Upper lobe of right lung (tissue), 1 donor: ENCODE measurements around the gene IGSF23. TPM values are rescaled to one million over a fixed set of nuclear protein-coding genes. Genes with fewer than 3 reads are reported as not detected.

Source experiments
- ATAC-seq: fragments of 200-7000 bp; cut with Tn5 transposase; one replicate; pipeline ENCODE4 v1.9.1; 2020; ENCODE audit warnings: mild to moderate bottlenecking, moderate library complexity
- DNase-seq: peaks from one replicate; pipeline ENCODE4 v3.0.0-alpha.2; 2020
- H3K27ac ChIP-seq: fragments of 200-600 bp; one replicate; pipeline ENCODE4 v1.8.0; 2022
- H3K27me3 ChIP-seq: fragments of 200-600 bp; one replicate; pipeline ENCODE4 v1.8.0; 2022; ENCODE audit warnings: mild to moderate bottlenecking
- H3K36me3 ChIP-seq: fragments of 200-600 bp; one replicate; pipeline ENCODE4 v1.8.0; 2022
- H3K4me1 ChIP-seq: fragments of 200-600 bp; one replicate; pipeline ENCODE4 v1.8.0; 2022
- H3K4me3 ChIP-seq: fragments of 200-600 bp; one replicate; pipeline ENCODE4 v1.8.0; 2022; ENCODE audit warnings: mild to moderate bottlenecking
- H3K9me3 ChIP-seq: fragments of 200-600 bp; one replicate; pipeline ENCODE4 v1.8.0; 2022
- CTCF ChIP-seq: fragments of 200-600 bp; IDR thresholded peaks from one replicate; pipeline ENCODE4 v1.8.0; 2022; ENCODE audit warnings: antibody characterized with exemption
- intact Hi-C: fragments of 100-400 bp; cut with DNase I; formaldehyde crosslinking; loops from one replicate; pipeline ENCODE4 v1.11.0; 2022
- long read RNA-seq: library from polyadenylated mRNA; unstranded; transcript quantifications from one replicate; pipeline ENCODE4 v2.0.0, GENCODE V29; 2021
- total RNA-seq: library from RNA; stranded (reverse); fragmentation: NEBNext Ultra II Directional; extraction: Animal tissue kit (Norgen Biotek cat#: 25700); gene quantifications from one replicate; pipeline ENCODE4 v1.2.1, GENCODE V29; 2021
- donor health status: DM: no; HTN: yes; CAD: no; lungs with severe emphysema.

The IGSF23 gene, protein sequence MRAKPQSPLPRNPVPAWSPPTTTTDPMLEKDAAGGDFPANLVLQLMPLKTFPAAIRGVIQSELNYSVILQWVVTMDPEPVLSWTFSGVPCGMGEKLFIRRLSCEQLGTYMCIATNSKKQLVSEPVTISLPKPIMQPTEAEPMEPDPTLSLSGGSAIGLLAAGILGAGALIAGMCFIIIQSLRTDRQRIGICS
- not detected for total RNA-seq
- long read RNA-seq, partial matches to known transcripts: 0 of 2 reads
- long read RNA-seq, other reads (novel, unspliced or antisense): 2 of 2 reads

DNA sequence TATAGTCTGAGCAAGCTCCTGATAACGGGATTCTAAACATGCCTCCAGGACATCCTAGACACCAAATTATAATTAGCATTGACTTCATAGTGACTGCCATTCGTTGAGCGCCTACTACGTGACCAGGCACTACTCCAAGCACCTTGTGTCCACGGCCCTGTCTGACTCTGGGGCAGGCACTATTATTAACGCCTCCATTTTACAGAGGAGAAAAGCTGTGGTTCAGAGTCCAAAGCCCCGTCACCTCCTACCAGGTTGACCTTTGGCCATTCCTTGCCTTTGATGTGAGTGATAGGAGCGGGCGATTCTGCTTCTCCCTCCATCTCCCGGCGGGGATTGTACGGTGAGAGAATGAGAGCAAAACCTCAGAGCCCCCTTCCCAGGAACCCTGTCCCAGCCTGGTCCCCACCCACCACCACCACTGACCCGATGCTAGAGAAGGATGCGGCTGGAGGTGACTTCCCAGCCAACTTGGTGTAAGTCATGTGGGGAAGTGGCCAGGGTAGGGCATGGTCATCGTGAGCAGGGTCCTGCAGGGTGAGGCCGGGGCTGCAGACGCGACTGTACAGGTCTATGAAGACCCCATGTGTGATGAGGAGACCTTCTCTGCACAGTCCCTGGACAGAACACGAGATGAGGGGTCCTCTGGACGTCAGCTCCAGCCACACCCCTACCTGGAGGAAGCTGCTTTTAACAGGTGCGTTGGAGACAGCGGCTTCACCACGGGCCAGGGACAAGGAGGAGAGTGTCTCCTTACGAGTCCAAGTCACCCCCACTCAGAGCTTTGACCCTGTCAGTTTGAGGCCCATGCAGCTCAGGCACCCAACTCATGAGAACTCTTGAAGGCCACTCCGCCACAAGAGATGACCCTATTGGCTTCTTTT is at the start of gene IGSF23:
TSS of gene IGSF23 (plus strand) at position 269 of the 884 bp plus-strand sequence. CDS start at position 352, 83 bp downstream.
- no peaks in the 10 kb centered on the region for H3K27me3 ChIP-seq
- DNase-seq (no peak), ATAC-seq (no peak)
- no peak within 1 kb of the TSS for H3K4me3 ChIP-seq
- no peak for TF ChIP-seq CTCF
- H3K4me1 ChIP-seq: peaks cover 1% of the 10 kb centered on the region
- no peak within 1 kb of the TSS for H3K27ac ChIP-seq
- H3K9me3 ChIP-seq: no peaks in the 10 kb centered on the region
- intact Hi-C loops: no loop called here
- H3K36me3 ChIP-seq: no peaks in the 10 kb centered on the region

DNA sequence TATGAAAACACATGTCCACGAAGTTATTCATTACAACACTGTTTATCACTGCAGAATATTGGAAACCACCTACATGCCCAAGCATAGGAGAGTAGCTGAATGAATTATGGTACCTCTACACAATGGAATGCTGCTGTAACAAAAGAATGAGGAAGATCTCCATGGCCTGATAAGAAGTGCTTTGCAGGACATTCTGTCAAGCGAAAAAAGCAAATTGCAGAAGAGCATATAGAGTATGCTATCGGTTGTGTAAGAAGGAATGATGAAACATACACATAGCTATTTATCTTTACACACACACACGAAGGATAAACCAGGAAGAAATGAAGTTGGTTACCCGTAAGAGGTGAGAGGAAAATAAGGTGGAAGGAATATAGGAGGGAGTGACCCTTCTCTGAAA is 46.4 kb upstream of the IGSF23 start:
- DNase-seq: no peak
- H3K36me3 ChIP-seq: no peaks in the 10 kb centered on the region
- peaks cover 8% of the 10 kb centered on the region for H3K27me3 ChIP-seq
- ATAC-seq: no peak
- H3K4me1 ChIP-seq: no peaks in the 10 kb centered on the region
- H3K9me3 ChIP-seq: no peaks in the 10 kb centered on the region
- no peak overlapping the region for H3K4me3 ChIP-seq
- intact Hi-C loops: no loop called here
- TF ChIP-seq CTCF: no peak
- H3K27ac ChIP-seq: no peak overlapping the region

GRCh38 chr19:44567745-44568144 is 45.6 kb upstream of the IGSF23 start:
- no peak for TF ChIP-seq CTCF
- Histone ChIP-seq H3K27ac (no peak overlapping the region), H3K9me3 (no peaks in the 10 kb centered on the region), H3K27me3 (peaks cover 8% of the 10 kb centered on the region), H3K4me3 (no peak overlapping the region), H3K4me1 (no peaks in the 10 kb centered on the region), H3K36me3 (no peaks in the 10 kb centered on the region)
- intact Hi-C loops: no loop called here
- DNase-seq (no peak), ATAC-seq (no peak)

GRCh38 chr19:44570603-44570983 is 42.8 kb upstream of the IGSF23 start:
- Histone ChIP-seq H3K9me3 (no peaks in the 10 kb centered on the region), H3K4me1 (no peaks in the 10 kb centered on the region), H3K4me3 (no peak overlapping the region), H3K36me3 (no peaks in the 10 kb centered on the region), H3K27ac (no peak overlapping the region), H3K27me3 (peaks cover 8% of the 10 kb centered on the region)
- no peak for DNase-seq
- ATAC-seq: no peak
- intact Hi-C loops: loop anchor here (5.0 kb wide), 2 partner anchors 87 to 202 kb away; no protein-coding TSS in a partner anchor
- TF ChIP-seq CTCF: no peak

GRCh38 chr19:44570984-44571684 is 42.2 kb upstream of the IGSF23 start:
- DNase-seq (no peak), ATAC-seq (peak; percentile 90)
- peak; percentile 81 for TF ChIP-seq CTCF
- Histone ChIP-seq H3K27me3 (peaks cover 8% of the 10 kb centered on the region), H3K4me3 (no peak overlapping the region), H3K4me1 (no peaks in the 10 kb centered on the region), H3K36me3 (no peaks in the 10 kb centered on the region), H3K27ac (no peak overlapping the region), H3K9me3 (no peaks in the 10 kb centered on the region)
- intact Hi-C loops: loop anchor here (5.0 kb wide), 2 partner anchors 86 to 201 kb away; no protein-coding TSS in a partner anchor
